Measurements from ENCODE around the gene PDE4D. TPM values are rescaled to one million over a fixed set of nuclear protein-coding genes. Genes with fewer than 3 reads are reported as not detected.

The PDE4D gene
- total RNA-seq, 1 experiment from 2014 or later: 2.1 TPM

DNA sequence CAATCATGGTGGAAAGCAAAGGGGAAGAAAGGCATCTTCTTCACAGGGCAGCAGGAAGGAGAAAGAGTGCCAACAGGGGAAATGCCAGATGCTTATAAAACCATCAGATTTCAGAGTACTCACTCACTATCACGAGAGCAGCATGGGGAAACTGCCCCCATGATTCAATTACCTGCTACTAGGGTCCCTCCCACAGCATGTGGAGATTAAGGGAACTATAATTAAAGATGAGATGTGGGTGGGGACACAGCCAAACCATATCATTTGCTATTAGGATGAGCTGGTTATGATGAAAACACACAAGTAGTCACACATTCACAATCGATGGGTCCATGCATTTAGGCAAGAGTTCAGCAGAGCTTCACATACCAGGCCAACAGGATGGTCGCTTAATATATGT lies 469.0 kb downstream of the PDE4D start:
- Histone ChIP-seq H2BK5ac (ENCODE audit: insufficient read length, low read length) (no peak overlapping the region), H3K23me2 (ENCODE audit: insufficient read length, low read depth, low read length, poor library complexity, severe bottlenecking) (no peaks in the 10 kb centered on the region), H3K23ac (ENCODE audit: insufficient read length, low read depth, low read length) (no peak overlapping the region), H4K5ac (ENCODE audit: insufficient read length, low read depth, low read length) (no peak overlapping the region), H2BK120ac (ENCODE audit: low read depth, low read length, poor library complexity, severe bottlenecking) (no peak overlapping the region), H2AFZ (ENCODE audit: low read length) (no peak overlapping the region), H3K9me3 (ENCODE audit: control insufficient read depth, low read depth, low read length) (no peaks in the 10 kb centered on the region), H4K20me1 (ENCODE audit: control insufficient read depth, insufficient read depth, insufficient read length) (no peaks in the 10 kb centered on the region), H3K27ac (ENCODE audit: insufficient read length, low read depth, low read length) (no peak overlapping the region), H3K14ac (ENCODE audit: insufficient read depth, low read length) (no peak overlapping the region), H2BK20ac (ENCODE audit: low read depth, low read length, poor library complexity, severe bottlenecking) (no peak overlapping the region), H4K91ac (ENCODE audit: insufficient read length, low read depth, low read length) (no peak overlapping the region), H3K18ac (ENCODE audit: insufficient read length, low read depth, low read length) (no peak overlapping the region), H3K79me2 (ENCODE audit: insufficient read depth, low read length) (no peaks in the 10 kb centered on the region), H2BK12ac (ENCODE audit: insufficient read length, low read depth, low read length) (no peak overlapping the region), H4K8ac (replicated peaks; ENCODE audit: insufficient read length, low read depth, low read length) (no peak overlapping the region), H3K9ac (ENCODE audit: extremely low read depth, insufficient read length, low read length) (no peak overlapping the region), H3K4ac (ENCODE audit: low read depth, low read length) (no peak overlapping the region), H2AK5ac (ENCODE audit: insufficient read length, low read length) (no peak overlapping the region), H3T11ph (ENCODE audit: low read length) (no peak overlapping the region), H3K4me1 (ENCODE audit: insufficient read depth, low read length) (no peaks in the 10 kb centered on the region), H2BK15ac (ENCODE audit: low read depth, low read length) (no peak overlapping the region), H3K79me1 (ENCODE audit: insufficient read depth, low read depth, low read length, poor library complexity, severe bottlenecking) (no peaks in the 10 kb centered on the region), H3K27me3 (ENCODE audit: insufficient read depth, low read length) (no peaks in the 10 kb centered on the region), H3K4me2 (ENCODE audit: insufficient read depth, insufficient read length, low read length) (no peak overlapping the region), H3K56ac (ENCODE audit: insufficient read length, low read depth, low read length) (no peak overlapping the region)
- H3K27me3 Mint-ChIP-seq (ENCODE audit: low read depth): no peaks in the 10 kb centered on the region
- H3K9me3 Mint-ChIP-seq: peaks cover 0 to 1% of the 10 kb centered on the region in 2 experiments; a peak in 1 of 5 replicates
- H3K36me3 Mint-ChIP-seq (ENCODE audit: insufficient read depth in 1 of 3, low read depth in 3 of 3): peaks cover 0 to 4% (median 0%) of the 10 kb centered on the region in 3 experiments; a peak in 1 of 7 replicates
- peaks cover 8 to 11% of the 10 kb centered on the region in 2 experiments for H3K4me1 Mint-ChIP-seq
- TF ChIP-seq, protein P1, sequence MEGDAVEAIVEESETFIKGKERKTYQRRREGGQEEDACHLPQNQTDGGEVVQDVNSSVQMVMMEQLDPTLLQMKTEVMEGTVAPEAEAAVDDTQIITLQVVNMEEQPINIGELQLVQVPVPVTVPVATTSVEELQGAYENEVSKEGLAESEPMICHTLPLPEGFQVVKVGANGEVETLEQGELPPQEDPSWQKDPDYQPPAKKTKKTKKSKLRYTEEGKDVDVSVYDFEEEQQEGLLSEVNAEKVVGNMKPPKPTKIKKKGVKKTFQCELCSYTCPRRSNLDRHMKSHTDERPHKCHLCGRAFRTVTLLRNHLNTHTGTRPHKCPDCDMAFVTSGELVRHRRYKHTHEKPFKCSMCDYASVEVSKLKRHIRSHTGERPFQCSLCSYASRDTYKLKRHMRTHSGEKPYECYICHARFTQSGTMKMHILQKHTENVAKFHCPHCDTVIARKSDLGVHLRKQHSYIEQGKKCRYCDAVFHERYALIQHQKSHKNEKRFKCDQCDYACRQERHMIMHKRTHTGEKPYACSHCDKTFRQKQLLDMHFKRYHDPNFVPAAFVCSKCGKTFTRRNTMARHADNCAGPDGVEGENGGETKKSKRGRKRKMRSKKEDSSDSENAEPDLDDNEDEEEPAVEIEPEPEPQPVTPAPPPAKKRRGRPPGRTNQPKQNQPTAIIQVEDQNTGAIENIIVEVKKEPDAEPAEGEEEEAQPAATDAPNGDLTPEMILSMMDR (conservative IDR thresholded peaks at IDR 0.05): no peak
- no peak overlapping the region for H3K4me3 Mint-ChIP-seq
- WGBS (ENCODE audit: extremely low coverage, insufficient read length, low lambda C conversion rate): no CpG with 5 or more reads among the region's 3 CpGs
- H3K27ac Mint-ChIP-seq: no peak overlapping the region
- no peak for DNase-seq
